GM21786 (cell line): ENCODE measurements around the gene SPDYE16.
"Not testable (repeated sequence)": the region's sequence is repeated elsewhere in the genome, so short reads cannot be mapped to it uniquely, and the experiment has no call there.

Source experiments
- ATAC-seq: cut with Tn5 transposase; IDR thresholded peaks from one replicate; pipeline ENCODE4 v1.9.1; 2021; ENCODE audit not compliant: unreplicated experiment

Gene SPDYE16

GRCh38 chr7:76543197-76543596 lies at the start of gene SPDYE16:
Gene SPDYE16, minus strand, starts transcription at chr7:76543297. Its CDS starts 1,838 bp downstream, at chr7:76541459.
- not testable (repeated sequence) for ATAC-seq

GRCh38 chr7:76592694-76593093 lies 49.6 kb upstream of the SPDYE16 start:
- not testable (repeated sequence) for ATAC-seq

- peak; percentile 91 for ATAC-seq
Observed at GRCh38 chr7:76591602-76592304, 48.7 kb upstream of the SPDYE16 start.

- ATAC-seq: not testable (repeated sequence)
Observed at GRCh38 chr7:76591033-76591432, 47.9 kb upstream of the SPDYE16 start.

- not testable (repeated sequence) for ATAC-seq
Observed at GRCh38 chr7:76588586-76588985, 45.5 kb upstream of the SPDYE16 start.

GRCh38 chr7:76586585-76587315 lies 43.7 kb upstream of the SPDYE16 start:
- not testable (repeated sequence) for ATAC-seq

- ATAC-seq: not testable (repeated sequence)
Observed at GRCh38 chr7:76583636-76584281, 40.7 kb upstream of the SPDYE16 start.

- not testable (repeated sequence) for ATAC-seq
Observed at GRCh38 chr7:76582848-76583631, 39.9 kb upstream of the SPDYE16 start.

GRCh38 chr7:76575919-76576655 lies 33.0 kb upstream of the SPDYE16 start:
- not testable (repeated sequence) for ATAC-seq

- not testable (repeated sequence) for ATAC-seq
Observed at GRCh38 chr7:76575431-76575830, 32.3 kb upstream of the SPDYE16 start.

GRCh38 chr7:76572296-76572695 lies 29.2 kb upstream of the SPDYE16 start:
- not testable (repeated sequence) for ATAC-seq

GRCh38 chr7:76570324-76570775 lies 27.3 kb upstream of the SPDYE16 start:
- ATAC-seq: not testable (repeated sequence)

- ATAC-seq: not testable (repeated sequence)
Observed at GRCh38 chr7:76568742-76569141, 25.6 kb upstream of the SPDYE16 start.

- not testable (repeated sequence) for ATAC-seq
Observed at GRCh38 chr7:76567753-76568152, 24.7 kb upstream of the SPDYE16 start.

GRCh38 chr7:76567311-76567710 lies 24.2 kb upstream of the SPDYE16 start:
- not testable (repeated sequence) for ATAC-seq

GRCh38 chr7:76565001-76565400 lies 21.9 kb upstream of the SPDYE16 start:
- not testable (repeated sequence) for ATAC-seq

GRCh38 chr7:76561342-76561741 lies 18.2 kb upstream of the SPDYE16 start:
- not testable (repeated sequence) for ATAC-seq

GRCh38 chr7:76560157-76560556 lies 17.1 kb upstream of the SPDYE16 start:
- ATAC-seq: not testable (repeated sequence)

GRCh38 chr7:76559685-76560084 lies 16.6 kb upstream of the SPDYE16 start:
- not testable (repeated sequence) for ATAC-seq

GRCh38 chr7:76551992-76552391 lies 8.9 kb upstream of the SPDYE16 start:
- not testable (repeated sequence) for ATAC-seq
